Fibroblast of upper back skin (primary cell): Measurements from ENCODE around the gene IL1RAPL1.
"Not testable (repeated sequence)": the region's sequence is repeated elsewhere in the genome, so short reads cannot be mapped to it uniquely, and the experiment has no call there.

Experiments used
- DNase-seq: peaks from one replicate; pipeline ENCODE4 v3.0.0-alpha.2; 2013

The IL1RAPL1 gene

GRCh38 chrX:29285664-29286063, 698.4 kb downstream of the IL1RAPL1 start:
- DNase-seq = no peak

- peak; percentile 28 for DNase-seq
Measured at GRCh38 chrX:29295987-29296680, 708.9 kb downstream of the IL1RAPL1 start.

GRCh38 chrX:29297171-29297800, 710.0 kb downstream of the IL1RAPL1 start:
- DNase-seq = no peak

- DNase-seq = no peak
Measured at GRCh38 chrX:29299684-29300083, 712.4 kb downstream of the IL1RAPL1 start.

- no peak for DNase-seq
Measured at GRCh38 chrX:29308726-29309125, 721.5 kb downstream of the IL1RAPL1 start.

- DNase-seq = no peak
Measured at GRCh38 chrX:29315931-29316330, 728.7 kb downstream of the IL1RAPL1 start.

GRCh38 chrX:29318012-29318411, 730.8 kb downstream of the IL1RAPL1 start:
- peak; percentile 83 for DNase-seq

GRCh38 chrX:29332429-29332828, 745.2 kb downstream of the IL1RAPL1 start:
- DNase-seq = not testable (repeated sequence)

GRCh38 chrX:29333091-29333490, 745.8 kb downstream of the IL1RAPL1 start:
- DNase-seq = not testable (repeated sequence)

GRCh38 chrX:29348288-29348687, 761.0 kb downstream of the IL1RAPL1 start:
- DNase-seq = no peak

- no peak for DNase-seq
Measured at GRCh38 chrX:29359276-29359675, 772.0 kb downstream of the IL1RAPL1 start.

- DNase-seq = not testable (repeated sequence)
Measured at GRCh38 chrX:29374765-29375164, 787.5 kb downstream of the IL1RAPL1 start.

- no peak for DNase-seq
Measured at GRCh38 chrX:29376584-29376983, 789.3 kb downstream of the IL1RAPL1 start.

- no peak for DNase-seq
Measured at GRCh38 chrX:29382811-29383210, 795.6 kb downstream of the IL1RAPL1 start.

GRCh38 chrX:29388509-29388908, 801.3 kb downstream of the IL1RAPL1 start:
- no peak for DNase-seq

- DNase-seq = peak; percentile 67
Measured at GRCh38 chrX:29397506-29397905, 810.3 kb downstream of the IL1RAPL1 start.

- DNase-seq = no peak
Measured at GRCh38 chrX:29407357-29407756, 820.1 kb downstream of the IL1RAPL1 start.

GRCh38 chrX:29419774-29420553, 832.7 kb downstream of the IL1RAPL1 start:
- DNase-seq = peak; percentile 57

GRCh38 chrX:29422034-29422433, 834.8 kb downstream of the IL1RAPL1 start:
- no peak for DNase-seq

- DNase-seq = no peak
Measured at GRCh38 chrX:29431895-29432294, 844.6 kb downstream of the IL1RAPL1 start.

GRCh38 chrX:29432534-29432933, 845.3 kb downstream of the IL1RAPL1 start:
- DNase-seq = no peak

- DNase-seq = no peak
Measured at GRCh38 chrX:29434939-29435338, 847.7 kb downstream of the IL1RAPL1 start.

- DNase-seq = no peak
Measured at GRCh38 chrX:29435396-29435795, 848.1 kb downstream of the IL1RAPL1 start.

- DNase-seq = no peak
Measured at GRCh38 chrX:29447867-29448266, 860.6 kb downstream of the IL1RAPL1 start.
